ENCODE measurements around the gene PPBP. TPM values are rescaled to one million over a fixed set of nuclear protein-coding genes. Genes with fewer than 3 reads are reported as not detected.
A peak's percentile ranks its signal among the peaks of the same experiment; 100 is the strongest.

The PPBP gene
- total RNA-seq, 1 donor, result not detected

- TF ChIP-seq CTCF (IDR thresholded peaks at IDR 0.05; ENCODE audit: insufficient read depth, low read depth, low read length), result no peak
- peak overlapping the region; percentile 51 for H3K4me3 ChIP-seq (ENCODE audit: low read depth, low read length)
- DNase-seq (ENCODE audit: low read depth), result peak; percentile 17
Measured at GRCh38 chr4:73944061-73944875, 43.7 kb downstream of the PPBP start.

- no peak for TF ChIP-seq CTCF (IDR thresholded peaks at IDR 0.05; ENCODE audit: insufficient read depth, low read depth, low read length)
- DNase-seq (ENCODE audit: low read depth), result no peak
- no peak overlapping the region for H3K4me3 ChIP-seq (ENCODE audit: low read depth, low read length)
Measured at GRCh38 chr4:73943555-73943954, 44.4 kb downstream of the PPBP start.

GRCh38 chr4:73936969-73937368, 51.0 kb downstream of the PPBP start:
- H3K4me3 ChIP-seq (ENCODE audit: low read depth, low read length), result no peak overlapping the region
- TF ChIP-seq CTCF (IDR thresholded peaks at IDR 0.05; ENCODE audit: insufficient read depth, low read depth, low read length), result no peak
- no peak for DNase-seq (ENCODE audit: low read depth)

Small RNAs within 50 kb of the gene (small RNA-seq; reads per million reads assigned to genes)
- not detected for gene RN7SL218P

Other genes with a start within 250 kb of the PPBP start
- 25.1 and 294 TPM in 2 replicates for gene CXCL8, start 247.6 kb downstream of the PPBP start, total RNA-seq
- gene CXCL6, start 151.5 kb downstream of the PPBP start, total RNA-seq, result 0.64 and 4.7 TPM in 2 replicates
- gene PF4V1, start 134.9 kb downstream of the PPBP start, total RNA-seq, result not detected in 2 replicates
- 17.4 and 134 TPM in 2 replicates for gene CXCL1, start 118.8 kb downstream of the PPBP start, total RNA-seq
- not detected in 2 replicates for gene PF4, start 6.2 kb downstream of the PPBP start, total RNA-seq
- 0.32 and 2.2 TPM in 2 replicates for gene CXCL5, start 10.5 kb upstream of the PPBP start, total RNA-seq
- gene CXCL3, start 50.5 kb upstream of the PPBP start, total RNA-seq, result 0.32 and 3.0 TPM in 2 replicates
- gene CXCL2, start 111.0 kb upstream of the PPBP start, total RNA-seq, result 1.3 and 3.5 TPM in 2 replicates
- gene MTHFD2L, start 169.9 kb upstream of the PPBP start, total RNA-seq, result 7.4 and 16.8 TPM in 2 replicates